HepG2 (cell line): Measurements from ENCODE around the gene TRMT10C. TPM values are rescaled to one million over a fixed set of nuclear protein-coding genes. Genes with fewer than 3 reads are reported as not detected.
A peak's percentile ranks its signal among the peaks of the same experiment; 100 is the strongest.

ENCODE experiments used
- AKAP8 ChIP-seq: sonication (generic); formaldehyde crosslinking; IDR thresholded peaks from 2 replicates; pipeline ENCODE4 v1.5.1; 2020; ENCODE audit warnings: mild to moderate bottlenecking, missing genetic modification reagents
- ARID2 ChIP-seq: sonication (generic); formaldehyde crosslinking; IDR thresholded peaks from 2 replicates; pipeline ENCODE4 v1.8.1; 2022; ENCODE audit warnings: mild to moderate bottlenecking, missing genetic modification reagents, borderline replicate concordance
- ASH2L ChIP-seq: fragments of 300-600, 200-600 bp; sonication (generic); IDR thresholded peaks from 2 replicates; pipeline ENCODE4 v1.7.0; 2017; ENCODE audit warnings: low read depth, mild to moderate bottlenecking, moderate library complexity, mixed read lengths, low read length; ENCODE audit not compliant: insufficient read length
- ATF1 ChIP-seq: IDR thresholded peaks from 2 replicates; pipeline ENCODE4 v1.6.1; 2016; ENCODE audit warnings: mild to moderate bottlenecking, control low read depth
- ATF2 ChIP-seq: sonication (generic); formaldehyde crosslinking; IDR thresholded peaks from 2 replicates; pipeline ENCODE4 v1.4.0; 2020; ENCODE audit warnings: missing genetic modification reagents
- CEBPB ChIP-seq: IDR thresholded peaks from 2 replicates; pipeline ENCODE4 v1.6.1; 2011; ENCODE audit warnings: low read depth, low read length, improper control_type of control experiment, borderline replicate concordance
- CENPBD1 ChIP-seq: sonication (generic); formaldehyde crosslinking; IDR thresholded peaks from 2 replicates; pipeline ENCODE4 v1.8.0; 2022; ENCODE audit warnings: missing genetic modification reagents, low read depth, mild to moderate bottlenecking, borderline replicate concordance
- CREB1 ChIP-seq, 2 experiments: fragments of 450-650 bp in 1 of 2; IDR thresholded peaks; 2 replicates each; pipeline ENCODE4 v1.6.1; 2016 to 2017; ENCODE audit warnings: control low read depth in 1 of 2, mild to moderate bottlenecking in 1 of 2, missing compliant biosample characterization in 1 of 2, missing genetic modification characterization in 1 of 2
- DBP ChIP-seq: sonication (generic); formaldehyde crosslinking; IDR thresholded peaks from 2 replicates; pipeline ENCODE4 v1.4.0; 2020; ENCODE audit warnings: missing genetic modification reagents; ENCODE audit errors: not compliant biosample characterization
- MAFG ChIP-seq: sonication (generic); formaldehyde crosslinking; IDR thresholded peaks from 2 replicates; pipeline ENCODE4 v1.5.1; 2020; ENCODE audit warnings: mild to moderate bottlenecking, missing genetic modification reagents
- MTA1 ChIP-seq: sonication (generic); formaldehyde crosslinking; IDR thresholded peaks from 2 replicates; pipeline ENCODE4 v1.4.0; 2020; ENCODE audit warnings: missing genetic modification reagents, mild to moderate bottlenecking, borderline replicate concordance
- WIZ ChIP-seq: sonication (generic); formaldehyde crosslinking; IDR thresholded peaks from 2 replicates; pipeline ENCODE4 v1.5.1; 2020; ENCODE audit warnings: mild to moderate bottlenecking, missing genetic modification reagents
- ZBTB46 ChIP-seq: sonication (generic); formaldehyde crosslinking; IDR thresholded peaks from 2 replicates; pipeline ENCODE4 v1.4.0; 2020; ENCODE audit warnings: mild to moderate bottlenecking, missing genetic modification reagents, borderline replicate concordance
- ZBTB49 ChIP-seq: sonication (generic); formaldehyde crosslinking; IDR thresholded peaks from 2 replicates; pipeline ENCODE4 v1.4.0; 2020; ENCODE audit warnings: missing genetic modification reagents, borderline replicate concordance
- ZEB1 ChIP-seq: IDR thresholded peaks from 2 replicates; pipeline ENCODE4 v1.6.1; 2012; ENCODE audit warnings: mild to moderate bottlenecking, low read depth, inconsistent platforms; ENCODE audit not compliant: insufficient replicate concordance
- ZFP37 ChIP-seq: sonication (generic); formaldehyde crosslinking; IDR thresholded peaks from 2 replicates; pipeline ENCODE4 v1.4.0; 2020; ENCODE audit warnings: missing genetic modification reagents, borderline replicate concordance
- ZFP82 ChIP-seq: sonication (generic); formaldehyde crosslinking; IDR thresholded peaks from 2 replicates; pipeline ENCODE4 v1.5.1; 2020; ENCODE audit warnings: mild to moderate bottlenecking, missing genetic modification reagents, borderline replicate concordance
- ZNF136 ChIP-seq: sonication (generic); formaldehyde crosslinking; IDR thresholded peaks from 2 replicates; pipeline ENCODE4 v1.8.1; 2022; ENCODE audit warnings: low read depth, mild to moderate bottlenecking, moderate library complexity, missing genetic modification reagents
- ZNF274 ChIP-seq: sonication (generic); formaldehyde crosslinking; IDR thresholded peaks from 2 replicates; pipeline ENCODE4 v1.5.1; 2020; ENCODE audit warnings: mild to moderate bottlenecking, missing genetic modification reagents
- ZNF382 ChIP-seq: sonication (generic); formaldehyde crosslinking; IDR thresholded peaks from 2 replicates; pipeline ENCODE4 v1.5.0; 2020; ENCODE audit warnings: missing genetic modification reagents, mild to moderate bottlenecking, borderline replicate concordance
- ZNF468 ChIP-seq: sonication (generic); formaldehyde crosslinking; IDR thresholded peaks from 2 replicates; pipeline ENCODE4 v1.8.0; 2022; ENCODE audit warnings: mild to moderate bottlenecking, moderate library complexity, missing genetic modification reagents
- ZNF790 ChIP-seq: sonication (generic); formaldehyde crosslinking; IDR thresholded peaks from 2 replicates; pipeline ENCODE4 v1.8.0; 2022; ENCODE audit warnings: missing genetic modification reagents, mild to moderate bottlenecking, borderline replicate concordance
- polyA plus RNA-seq, 8 experiments: library from polyadenylated mRNA; depleted of rRNA in 3 of 8; stranded (reverse) in 7 of 8; unstranded in 1 of 8; fragments of >200 nt; fragmentation: Illumina TruSeq in 4 of 8; extraction: Trizol in 4 of 8; gene quantifications; 2 replicates each; pipeline versions ENCODE4 v1.2.1 to v1.2.3, GENCODE V29; 2011 to 2016; ENCODE audit warnings: low read depth in 4 of 8, missing spikeins in 1 of 8, mixed read lengths in 1 of 8; ENCODE audit not compliant: insufficient read depth in 1 of 8
- total RNA-seq, 5 experiments: library from RNA; depleted of rRNA; stranded (reverse); fragments of >200 nt; fragmentation: Illumina TruSeq; extraction: Trizol; gene quantifications; 2 replicates each; pipeline ENCODE4 v1.2.3, GENCODE V29; 2016; ENCODE audit warnings: low read depth in 1 of 5

TRMT10C gene
- total and polyA plus RNA-seq, 2 of the 13 experiments (the other 11 are each of a cell fraction or from before 2014, with no cell fraction given), result 10.8 to 39.2 TPM

GRCh38 chr3:101548527-101549105 is 13.1 kb upstream of the TRMT10C start (continued):
- TF ChIP-seq ZFP37 (CRISPR knock-in tag), result no peak
- no peak for TF ChIP-seq ZFP82
- no peak for TF ChIP-seq WIZ
- TF ChIP-seq ASH2L, result no peak
- no peak for TF ChIP-seq AKAP8 (CRISPR knock-in tag)
- no peak for TF ChIP-seq DBP
- no peak for TF ChIP-seq ZNF790 (CRISPR knock-in tag)
- no peak for TF ChIP-seq ZNF468 (CRISPR knock-in tag)
- no peak for TF ChIP-seq ARID2 (CRISPR knock-in tag)
- TF ChIP-seq ATF1 (CRISPR knock-in tag), result no peak
- TF ChIP-seq ZNF382, result no peak
- TF ChIP-seq MTA1 (CRISPR knock-in tag), result no peak
- no peak for TF ChIP-seq ZEB1
- TF ChIP-seq ZNF274, result no peak
- no peak for TF ChIP-seq ZBTB49 (CRISPR knock-in tag)
- TF ChIP-seq ZBTB46 (CRISPR knock-in tag), result no peak
- peak; percentile 25; the same call in 1 of the 2 replicates for TF ChIP-seq CEBPB
- TF ChIP-seq ATF2 (CRISPR knock-in tag), result no peak; the same call in 1 of the 2 replicates
- no peak for TF ChIP-seq MAFG (CRISPR knock-in tag)
- TF ChIP-seq ZNF136 (CRISPR knock-in tag), result no peak
- no peak for TF ChIP-seq CENPBD1
- no peak for TF ChIP-seq CREB1 (IDR thresholded peaks at IDR 0.05)
- TF ChIP-seq CREB1 (CRISPR knock-in tag; IDR thresholded peaks at IDR 0.05), result peak; percentile 41; the same call in 1 of the 2 replicates
